OCI-LY1 (cell line): ENCODE measurements around the gene CSN1S1.

Experiments used
- EZH2 ChIP-seq: fragments of 200-600 bp; sonication (generic), shearing (Covaris generic); IDR thresholded peaks from 2 replicates; pipeline ENCODE4 v1.8.0; 2017; ENCODE audit warnings: borderline replicate concordance, mixed run types, mild to moderate bottlenecking, antibody characterized with exemption, low read length, moderate library complexity, mixed read lengths
- TF ChIP-seq, protein P1 (sequence below): fragments of 200-600 bp; sonication (generic), shearing (Covaris generic); IDR thresholded peaks from 2 replicates; pipeline ENCODE4 v1.5.1; 2017; ENCODE audit warnings: mild to moderate bottlenecking, antibody characterized with exemption, low read length, moderate library complexity, mixed read lengths

DNA sequence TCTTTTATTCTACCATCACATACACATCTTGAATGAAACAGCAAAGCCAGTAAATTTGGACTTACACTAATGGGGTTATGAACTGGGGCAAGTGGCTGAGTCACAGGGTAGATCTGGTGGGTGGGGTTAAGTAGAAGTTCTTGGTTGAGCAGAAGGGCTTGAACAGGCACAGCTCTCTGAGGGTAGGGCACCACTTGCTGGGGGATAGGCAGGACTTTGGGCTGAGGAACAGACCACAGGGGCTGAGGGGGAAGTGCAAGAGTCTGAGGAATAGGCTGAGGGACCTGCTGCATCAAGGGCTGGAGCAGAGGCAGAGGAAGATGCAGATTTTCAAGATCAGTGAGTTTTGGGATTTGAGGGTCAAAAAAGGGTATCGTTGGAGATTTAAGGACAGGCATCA, 26.3 kb downstream of the CSN1S1 start:
- TF ChIP-seq, protein P1, sequence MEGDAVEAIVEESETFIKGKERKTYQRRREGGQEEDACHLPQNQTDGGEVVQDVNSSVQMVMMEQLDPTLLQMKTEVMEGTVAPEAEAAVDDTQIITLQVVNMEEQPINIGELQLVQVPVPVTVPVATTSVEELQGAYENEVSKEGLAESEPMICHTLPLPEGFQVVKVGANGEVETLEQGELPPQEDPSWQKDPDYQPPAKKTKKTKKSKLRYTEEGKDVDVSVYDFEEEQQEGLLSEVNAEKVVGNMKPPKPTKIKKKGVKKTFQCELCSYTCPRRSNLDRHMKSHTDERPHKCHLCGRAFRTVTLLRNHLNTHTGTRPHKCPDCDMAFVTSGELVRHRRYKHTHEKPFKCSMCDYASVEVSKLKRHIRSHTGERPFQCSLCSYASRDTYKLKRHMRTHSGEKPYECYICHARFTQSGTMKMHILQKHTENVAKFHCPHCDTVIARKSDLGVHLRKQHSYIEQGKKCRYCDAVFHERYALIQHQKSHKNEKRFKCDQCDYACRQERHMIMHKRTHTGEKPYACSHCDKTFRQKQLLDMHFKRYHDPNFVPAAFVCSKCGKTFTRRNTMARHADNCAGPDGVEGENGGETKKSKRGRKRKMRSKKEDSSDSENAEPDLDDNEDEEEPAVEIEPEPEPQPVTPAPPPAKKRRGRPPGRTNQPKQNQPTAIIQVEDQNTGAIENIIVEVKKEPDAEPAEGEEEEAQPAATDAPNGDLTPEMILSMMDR, result no peak
- no peak for TF ChIP-seq EZH2
